Lung (tissue), 12 donors: Measurements from ENCODE around the gene GOLIM4. TPM values are rescaled to one million over a fixed set of nuclear protein-coding genes. Genes with fewer than 3 reads are reported as not detected.

Source experiments
- ATAC-seq: fragments of 200-7000 bp; cut with Tn5 transposase; one replicate; pipeline ENCODE4 v1.9.1; 2020; ENCODE audit warnings: moderate number of reproducible peaks; ENCODE audit not compliant: insufficient read depth, low FRiP score
- DNase-seq, 3 donors: peaks; one replicate each; pipeline ENCODE4 v3.0.0-alpha.2; 2013 to 2017
- H3K27ac ChIP-seq, 2 donors: one replicate each; pipeline ENCODE4 v1.5.1; 2013; ENCODE audit warnings: mild to moderate bottlenecking in 2 of 2, moderate library complexity in 2 of 2, control low read depth in 1 of 2, inconsistent platforms in 1 of 2, low read depth in 1 of 2, low read length in 1 of 2
- H3K27me3 ChIP-seq, 3 donors: one replicate each; pipeline ENCODE4 v1.5.1; 2013; ENCODE audit warnings: low read length in 2 of 3; ENCODE audit not compliant: control insufficient read depth in 3 of 3, insufficient read depth in 3 of 3
- H3K36me3 ChIP-seq, 4 donors: one replicate each; pipeline ENCODE4 v1.5.1; 2013; ENCODE audit warnings: low read length in 4 of 4, mild to moderate bottlenecking in 1 of 4, moderate library complexity in 1 of 4; ENCODE audit not compliant: control insufficient read depth in 4 of 4, insufficient read depth in 4 of 4
- H3K4me1 ChIP-seq, 5 donors: one replicate each; pipeline ENCODE4 v1.5.1; 2013; ENCODE audit warnings: low read length in 5 of 5, mild to moderate bottlenecking in 2 of 5, moderate library complexity in 1 of 5; ENCODE audit not compliant: control insufficient read depth in 5 of 5, insufficient read depth in 5 of 5
- H3K4me3 ChIP-seq: one replicate; pipeline ENCODE4 v1.5.1; 2013; ENCODE audit warnings: mild to moderate bottlenecking, control low read depth, moderate library complexity
- H3K9ac ChIP-seq, 2 donors: one replicate each; pipeline ENCODE4 v1.5.1; 2013; ENCODE audit warnings: low read length in 2 of 2, control low read depth in 1 of 2; ENCODE audit not compliant: insufficient read depth in 1 of 2
- H3K9me3 ChIP-seq, 4 donors: one replicate each; pipeline ENCODE4 v1.5.1; 2013; ENCODE audit warnings: low read length in 3 of 4, mild to moderate bottlenecking in 1 of 4, moderate library complexity in 1 of 4; ENCODE audit not compliant: control insufficient read depth in 4 of 4, insufficient read depth in 3 of 4
- WGBS, 2 donors: extraction: QIAGEN DNeasy Blood & Tissue Kit; methylation state at CpG; one replicate each; pipeline ENCODE4 v1.1.7; 2013; 5-methylcytosine and 5-hydroxymethylcytosine counted together
- polyA plus RNA-seq, 2 donors: library from polyadenylated mRNA; stranded (reverse); fragments of 200-250 nt; gene quantifications; one replicate each; pipeline ENCODE4 v1.2.1, GENCODE V29; 2013
- total RNA-seq, 2 donors: library from RNA; depleted of rRNA in 1 of 2; stranded (reverse); fragments of >200 nt in 1 of 2; gene quantifications; one replicate each; pipeline ENCODE4 v1.2.1, GENCODE V29; 2014 to 2021
- TF ChIP-seq, protein P1 (sequence below): IDR thresholded peaks from 2 replicates; pipeline ENCODE4 v1.5.1; 2012; ENCODE audit warnings: mild to moderate bottlenecking; ENCODE audit errors: control extremely low read depth, extremely low read depth
- donor health status: control.
- donor health status: control.
- donor health status: Bipolar disorder and iron deficiency.
- donor health status: healthy.
- donor health status: DM: yes; HTN: yes; CAD: no.

GOLIM4 gene
- total and polyA plus RNA-seq, 4 donors = 22.2 to 52.9 (median 33.3) TPM

- WGBS, 2 donors = 64 to 74% methylated on average over 8 of the region's 8 CpGs
- ATAC-seq (no peak), DNase-seq (peak in 2 of 3 donors; percentile 35 to 54)
- H3K9ac ChIP-seq = no peak overlapping the region
- no peaks in the 10 kb centered on the region for H3K9me3 ChIP-seq
- TF ChIP-seq, protein P1, sequence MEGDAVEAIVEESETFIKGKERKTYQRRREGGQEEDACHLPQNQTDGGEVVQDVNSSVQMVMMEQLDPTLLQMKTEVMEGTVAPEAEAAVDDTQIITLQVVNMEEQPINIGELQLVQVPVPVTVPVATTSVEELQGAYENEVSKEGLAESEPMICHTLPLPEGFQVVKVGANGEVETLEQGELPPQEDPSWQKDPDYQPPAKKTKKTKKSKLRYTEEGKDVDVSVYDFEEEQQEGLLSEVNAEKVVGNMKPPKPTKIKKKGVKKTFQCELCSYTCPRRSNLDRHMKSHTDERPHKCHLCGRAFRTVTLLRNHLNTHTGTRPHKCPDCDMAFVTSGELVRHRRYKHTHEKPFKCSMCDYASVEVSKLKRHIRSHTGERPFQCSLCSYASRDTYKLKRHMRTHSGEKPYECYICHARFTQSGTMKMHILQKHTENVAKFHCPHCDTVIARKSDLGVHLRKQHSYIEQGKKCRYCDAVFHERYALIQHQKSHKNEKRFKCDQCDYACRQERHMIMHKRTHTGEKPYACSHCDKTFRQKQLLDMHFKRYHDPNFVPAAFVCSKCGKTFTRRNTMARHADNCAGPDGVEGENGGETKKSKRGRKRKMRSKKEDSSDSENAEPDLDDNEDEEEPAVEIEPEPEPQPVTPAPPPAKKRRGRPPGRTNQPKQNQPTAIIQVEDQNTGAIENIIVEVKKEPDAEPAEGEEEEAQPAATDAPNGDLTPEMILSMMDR = no peak
- H3K27ac ChIP-seq = no peak overlapping the region
- no peak overlapping the region for H3K4me3 ChIP-seq
- H3K36me3 ChIP-seq = no peaks in the 10 kb centered on the region
- H3K4me1 ChIP-seq = peaks cover 0 to 11% (median 0%) of the 10 kb centered on the region in 5 donors
- H3K27me3 ChIP-seq = no peaks in the 10 kb centered on the region
Measured at GRCh38 chr3:167976516-167977361, 119.0 kb downstream of the GOLIM4 start.

GRCh38 chr3:167973901-167974300 is 121.8 kb downstream of the GOLIM4 start:
- TF ChIP-seq, protein P1 = no peak
- ATAC-seq (no peak), DNase-seq (no peak)
- H3K9me3 ChIP-seq = no peaks in the 10 kb centered on the region
- no peaks in the 10 kb centered on the region for H3K36me3 ChIP-seq
- H3K27ac ChIP-seq = no peak overlapping the region
- H3K4me1 ChIP-seq = peaks cover 0 to 11% (median 0%) of the 10 kb centered on the region in 5 donors
- H3K27me3 ChIP-seq = no peaks in the 10 kb centered on the region
- no peak overlapping the region for H3K4me3 ChIP-seq
- H3K9ac ChIP-seq = no peak overlapping the region

DNA sequence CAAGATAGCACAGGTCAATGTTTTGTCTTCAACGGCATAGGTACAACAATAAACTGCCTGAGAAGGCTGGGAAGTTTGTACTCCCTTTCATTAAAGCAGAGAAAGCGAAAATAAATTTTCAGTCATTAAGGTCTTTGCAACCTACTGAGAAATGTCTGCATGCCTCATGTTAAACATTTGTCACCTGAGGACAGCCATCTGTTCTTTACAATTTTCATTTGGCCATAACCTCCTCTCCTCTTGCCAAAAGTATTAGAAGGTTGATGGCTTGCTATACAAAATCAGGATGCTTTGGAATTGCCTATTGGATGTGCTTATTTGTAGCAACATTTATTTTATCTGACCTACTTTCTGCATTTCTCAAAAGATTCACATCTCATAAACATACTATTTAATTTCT is 122.7 kb downstream of the GOLIM4 start:
- Histone ChIP-seq H3K4me1 (peaks cover 0 to 11% (median 0%) of the 10 kb centered on the region in 5 donors), H3K27me3 (no peaks in the 10 kb centered on the region), H3K27ac (no peak overlapping the region), H3K9me3 (no peaks in the 10 kb centered on the region), H3K4me3 (no peak overlapping the region), H3K9ac (no peak overlapping the region), H3K36me3 (no peaks in the 10 kb centered on the region)
- 73 to 93% methylated on average over 2 of the region's 2 CpGs for WGBS, 2 donors
- TF ChIP-seq, protein P1 = no peak
- DNase-seq = peak in 1 of 3 donors; percentile 10
- ATAC-seq = no peak

DNA sequence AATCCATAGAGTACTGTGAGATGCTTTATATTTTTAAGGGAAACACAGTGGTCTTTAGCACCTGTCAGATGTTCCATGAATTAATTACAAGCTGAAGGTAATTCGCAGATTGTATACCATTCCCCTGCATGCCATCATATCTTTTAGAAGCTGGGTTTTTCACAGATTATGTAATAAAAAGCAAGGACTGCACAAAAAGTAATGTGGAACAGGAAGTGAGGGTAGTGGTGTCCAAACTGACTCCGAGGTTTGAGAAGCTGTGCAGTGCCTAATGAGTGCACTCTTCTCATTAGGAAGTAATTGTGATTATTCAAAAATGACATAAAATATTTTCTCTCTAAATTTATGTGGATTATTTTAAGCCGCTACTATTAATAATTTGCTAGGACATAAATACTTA is 123.2 kb downstream of the GOLIM4 start:
- H3K36me3 ChIP-seq = no peaks in the 10 kb centered on the region
- H3K9ac ChIP-seq = no peak overlapping the region
- 49 to 68% methylated on average over 3 of the region's 3 CpGs for WGBS, 2 donors
- peaks cover 0 to 11% (median 0%) of the 10 kb centered on the region in 5 donors for H3K4me1 ChIP-seq
- no peak overlapping the region for H3K4me3 ChIP-seq
- DNase-seq = no peak
- H3K27ac ChIP-seq = no peak overlapping the region
- TF ChIP-seq, protein P1 = no peak
- no peaks in the 10 kb centered on the region for H3K9me3 ChIP-seq
- H3K27me3 ChIP-seq = no peaks in the 10 kb centered on the region
- ATAC-seq = no peak
